ENCODE results near the gene MBTPS1. TPM values are rescaled to one million over a fixed set of nuclear protein-coding genes. Genes with fewer than 3 reads are reported as not detected.

Gene MBTPS1
- total RNA-seq (2022; extraction: Qiagen RNA extraction), result 38.6 to 49.9 TPM (median 42.9 TPM) in 5 replicates

DNA sequence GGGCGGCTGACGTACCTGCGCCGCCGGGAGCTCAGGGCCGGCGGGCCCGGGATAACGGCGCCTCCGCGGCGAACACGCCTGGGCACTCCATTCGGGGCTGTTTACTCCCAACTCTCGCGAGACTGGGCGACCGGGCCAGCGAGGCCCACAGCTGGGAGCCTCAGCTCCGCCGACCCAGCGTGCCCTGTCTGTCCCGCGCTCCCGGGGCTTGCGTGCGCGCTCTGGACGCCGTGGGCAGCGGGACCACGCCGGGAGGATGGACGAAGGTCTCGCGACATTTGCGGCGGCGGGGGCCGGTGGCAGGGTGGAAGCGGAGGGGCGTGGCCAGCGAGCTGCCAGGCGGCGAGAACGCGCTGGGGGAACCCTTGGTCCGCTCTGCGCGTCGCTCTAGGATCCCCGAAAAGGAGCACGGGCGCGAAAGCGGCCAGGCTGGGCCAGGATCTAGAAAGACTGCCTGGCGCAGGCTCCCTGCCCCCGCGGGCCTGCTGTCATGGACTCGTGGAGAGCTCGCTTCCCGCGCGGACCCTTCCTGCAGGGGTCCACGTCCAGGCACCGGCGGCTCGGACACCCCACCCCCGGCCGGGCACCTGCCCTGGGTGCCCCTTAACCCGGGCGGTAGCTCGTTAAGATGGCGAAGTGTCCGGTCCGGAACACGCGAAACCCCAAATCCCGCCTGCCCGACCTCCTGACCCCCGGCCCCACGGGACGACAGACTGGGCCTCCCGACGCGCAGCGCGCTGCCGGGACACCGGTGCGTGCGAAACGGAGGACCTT, at the start of gene MBTPS1:
MBTPS1 (minus strand) TSS at position 223 of the 774 bp plus-strand sequence. CDS start 15,159 bp downstream, outside the sequence.

DNA sequence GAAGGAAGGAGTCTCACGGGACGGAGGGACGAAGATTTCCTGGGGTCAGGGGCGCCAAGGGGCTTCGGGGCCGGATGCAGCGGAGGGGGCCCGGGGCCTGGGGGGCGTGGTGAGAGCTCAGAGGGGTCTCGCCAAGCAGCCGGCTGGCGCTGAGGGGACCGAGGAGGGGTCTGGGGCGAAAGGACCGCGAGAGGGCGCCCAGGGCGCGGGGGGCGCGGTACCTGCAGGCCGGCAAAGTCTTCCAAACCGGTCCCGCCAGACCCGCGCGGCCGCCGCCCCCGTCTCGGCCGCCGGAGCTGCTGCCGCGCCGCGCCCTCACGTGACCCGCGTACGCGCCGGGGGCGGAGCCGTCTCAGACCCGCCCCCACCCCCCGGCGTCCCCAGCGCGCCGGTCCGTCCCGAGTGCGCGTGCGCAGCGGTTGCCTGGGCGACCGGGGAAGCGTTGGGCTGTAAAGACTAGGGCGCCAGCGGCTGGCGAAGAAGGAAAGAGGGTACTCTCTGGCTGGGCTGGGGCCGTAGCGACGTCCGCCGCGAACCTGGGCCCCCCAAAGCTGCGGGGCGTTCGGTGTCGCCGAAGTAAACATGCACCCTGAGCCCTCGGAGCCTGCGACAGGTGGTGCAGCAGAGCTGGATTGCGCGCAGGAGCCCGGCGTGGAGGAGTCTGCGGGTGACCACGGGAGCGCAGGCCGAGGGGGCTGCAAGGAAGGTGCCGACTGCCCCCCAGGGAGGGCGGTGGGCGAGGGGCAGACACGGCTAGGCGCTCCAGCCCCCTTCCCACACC, 28.3 kb upstream of the MBTPS1 start, which contains the start of the genes DNAAF1 and HSDL1:
DNAAF1 (plus strand) TSS at position 450 of the 781 bp plus-strand sequence; CDS start at position 583, 133 bp downstream.
HSDL1 (minus strand) TSS at position 319 of the 781 bp plus-strand sequence. CDS start 13,856 bp downstream, outside the sequence.

DNA sequence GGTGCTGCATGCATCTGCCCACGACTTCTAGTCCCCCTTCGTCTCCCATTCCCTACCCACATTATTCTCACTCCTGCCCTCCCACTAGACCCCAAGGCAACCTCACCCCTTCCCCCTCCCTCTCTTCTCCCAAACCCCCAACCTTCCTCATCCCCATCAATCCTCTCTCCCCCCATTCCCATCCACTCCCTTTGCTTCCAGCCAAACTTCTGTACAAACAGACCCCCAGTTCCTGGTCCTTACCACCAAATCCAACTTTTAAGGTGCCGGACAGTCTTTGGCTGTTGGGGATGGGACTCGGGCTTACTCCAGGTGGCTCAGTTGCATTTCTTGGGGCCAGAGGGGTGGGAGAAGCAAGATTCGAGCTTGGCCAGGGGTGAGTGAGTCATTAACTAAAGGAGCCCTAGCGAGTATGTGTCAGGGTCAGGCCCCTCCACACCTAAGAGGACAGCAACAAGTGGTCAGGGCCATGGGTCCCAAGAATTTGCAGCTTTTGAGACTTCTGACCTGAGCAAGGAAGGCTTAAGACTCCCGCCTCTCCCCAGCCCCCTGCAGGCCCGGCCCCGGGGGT, 74.3 kb downstream of the MBTPS1 start, which contains the start of gene SLC38A8:
SLC38A8 (minus strand) TSS at position 488 of the 571 bp plus-strand sequence. CDS start 638 bp downstream, outside the sequence.

Other genes starting within 250 kb of the MBTPS1 start
- 1.3 to 2.3 TPM (median 1.9 TPM) in 5 replicates for gene MLYCD, start 217.8 kb downstream of the MBTPS1 start, total RNA-seq (2022; extraction: Qiagen RNA extraction)
- 15.0 to 31.1 TPM (median 16.1 TPM) in 5 replicates for gene OSGIN1, start 163.7 kb downstream of the MBTPS1 start, total RNA-seq (2022; extraction: Qiagen RNA extraction)
- 1.4 to 2.9 TPM (median 2.4 TPM) in 5 replicates for gene NECAB2, start 148.7 kb downstream of the MBTPS1 start, total RNA-seq (2022; extraction: Qiagen RNA extraction)
- 0.46 TPM in 1 of 5 replicates, not detected in the others for gene SLC38A8, start 74.1 kb downstream of the MBTPS1 start, total RNA-seq (2022; extraction: Qiagen RNA extraction)
- 17.9 to 20.4 TPM (median 18.9 TPM) in 5 replicates for gene HSDL1, start 28.2 kb upstream of the MBTPS1 start, total RNA-seq (2022; extraction: Qiagen RNA extraction)
- gene DNAAF1, start 28.4 kb upstream of the MBTPS1 start, total RNA-seq (2022; extraction: Qiagen RNA extraction), result 0.23 to 0.59 TPM (median 0.38 TPM) in 5 replicates
- gene TAF1C, start 70.1 kb upstream of the MBTPS1 start, total RNA-seq (2022; extraction: Qiagen RNA extraction), result 23.6 to 29.7 TPM (median 28.6 TPM) in 5 replicates
- not detected in 5 replicates for gene ADAD2, start 74.2 kb upstream of the MBTPS1 start, total RNA-seq (2022; extraction: Qiagen RNA extraction)
- not detected in 5 replicates for gene KCNG4, start 123.1 kb upstream of the MBTPS1 start, total RNA-seq (2022; extraction: Qiagen RNA extraction)
- not detected in 5 replicates for gene WFDC1, start 177.9 kb upstream of the MBTPS1 start, total RNA-seq (2022; extraction: Qiagen RNA extraction)

Measured in A549 treated with Hydrocortisone at 1 μM for 4 hours (cell line).